GM23248 (cell line): ENCODE data around the gene CD300LG. TPM values are rescaled to one million over a fixed set of nuclear protein-coding genes. Genes with fewer than 3 reads are reported as not detected.

Source experiments
- DNase-seq: peaks from one replicate; pipeline ENCODE4 v3.0.0-alpha.2; 2015
- H2AFZ ChIP-seq: fragments of 200-600 bp; sonication (generic); 2 replicates; pipeline ENCODE4 v1.6.1; 2016; ENCODE audit warnings: antibody characterized with exemption
- H3F3A ChIP-seq: fragments of 200-600 bp; sonication (generic); 2 replicates; pipeline ENCODE4 v1.6.1; 2016; ENCODE audit warnings: mild to moderate bottlenecking, antibody characterized with exemption, mixed run types; ENCODE audit not compliant: insufficient read depth
- H3K27ac ChIP-seq: fragments of 200-600 bp; sonication (generic); 2 replicates; pipeline ENCODE4 v1.5.1; 2016; ENCODE audit warnings: mild to moderate bottlenecking
- H3K27me3 ChIP-seq: fragments of 200-600 bp; sonication (generic); replicated peaks from 2 replicates; pipeline ENCODE4 v1.6.1; 2016; ENCODE audit warnings: mild to moderate bottlenecking; ENCODE audit not compliant: insufficient read depth
- H3K36me3 ChIP-seq: fragments of 200-600 bp; sonication (generic); 2 replicates; pipeline ENCODE4 v1.6.1; 2016; ENCODE audit warnings: low read depth, mild to moderate bottlenecking
- H3K4me1 ChIP-seq: fragments of 200-600 bp; sonication (generic); 2 replicates; pipeline ENCODE4 v1.6.1; 2016; ENCODE audit warnings: mild to moderate bottlenecking; ENCODE audit not compliant: insufficient read depth
- H3K4me2 ChIP-seq: fragments of 200-600 bp; sonication (generic); one replicate; pipeline ENCODE4 v1.6.1; 2016; ENCODE audit warnings: mild to moderate bottlenecking; ENCODE audit not compliant: unreplicated experiment
- H3K4me3 ChIP-seq: fragments of 200-600 bp; sonication (generic); 2 replicates; pipeline ENCODE4 v1.5.1; 2016; ENCODE audit warnings: mild to moderate bottlenecking
- H3K79me2 ChIP-seq: fragments of 200-600 bp; sonication (generic); 2 replicates; pipeline ENCODE4 v1.6.1; 2016; ENCODE audit warnings: mild to moderate bottlenecking; ENCODE audit not compliant: insufficient read depth
- H3K9ac ChIP-seq: fragments of 200-600 bp; sonication (generic); 2 replicates; pipeline ENCODE4 v1.6.1; 2016; ENCODE audit warnings: mild to moderate bottlenecking
- H3K9me2 ChIP-seq: fragments of 200-600 bp; sonication (generic); 2 replicates; pipeline ENCODE4 v1.6.1; 2016; ENCODE audit warnings: mixed run types, mild to moderate bottlenecking, moderate library complexity; ENCODE audit not compliant: insufficient read depth
- H3K9me3 ChIP-seq: fragments of 200-600 bp; sonication (generic); one replicate; pipeline ENCODE4 v1.6.1; 2017; ENCODE audit warnings: low read depth
- H4K20me1 ChIP-seq: fragments of 200-600 bp; sonication (generic); 2 replicates; pipeline ENCODE4 v1.6.0; 2016; ENCODE audit not compliant: insufficient read depth
- EZH2 ChIP-seq: fragments of 200-600 bp; sonication (generic); IDR thresholded peaks from 2 replicates; pipeline ENCODE4 v1.6.1; 2018; ENCODE audit warnings: antibody characterized with exemption, mild to moderate bottlenecking; ENCODE audit not compliant: insufficient read depth, poor library complexity, severe bottlenecking
- EZH2phosphoT487 ChIP-seq: fragments of 200-600 bp; sonication (generic); IDR thresholded peaks from 2 replicates; pipeline ENCODE4 v1.6.1; 2018; ENCODE audit warnings: antibody characterized with exemption, moderate library complexity, mild to moderate bottlenecking, low read depth; ENCODE audit not compliant: insufficient read depth
- WGBS, 2 experiments: methylation state at CpG; one replicate each; pipeline ENCODE4 v1.1.6; 2015 to 2017; ENCODE audit warnings: low lambda C conversion rate in 2 of 2, low coverage in 1 of 2; ENCODE audit errors: missing lambda C conversion rate in 2 of 2; 5-methylcytosine and 5-hydroxymethylcytosine counted together
- in situ Hi-C: fragments of 300-500 bp; cut with MboI; formaldehyde crosslinking; loops from 2 replicates; pipeline ENCODE4 v1.15.0; 2020
- polyA plus RNA-seq: library from polyadenylated mRNA; unstranded; fragments of >200 nt; fragmentation: Nextera tagmentation; extraction: Ambion mirVana; gene quantifications from 2 replicates; pipeline ENCODE4 v1.2.1, GENCODE V29; 2016
- total RNA-seq: library from RNA; depleted of rRNA; stranded (reverse); fragments of >200 nt; shearing (Covaris generic); gene quantifications from 2 replicates; pipeline ENCODE4 v1.2.3, GENCODE V29; 2014

Gene CD300LG
- total and polyA plus RNA-seq, 2 experiments from 2014 or later: not detected

DNA sequence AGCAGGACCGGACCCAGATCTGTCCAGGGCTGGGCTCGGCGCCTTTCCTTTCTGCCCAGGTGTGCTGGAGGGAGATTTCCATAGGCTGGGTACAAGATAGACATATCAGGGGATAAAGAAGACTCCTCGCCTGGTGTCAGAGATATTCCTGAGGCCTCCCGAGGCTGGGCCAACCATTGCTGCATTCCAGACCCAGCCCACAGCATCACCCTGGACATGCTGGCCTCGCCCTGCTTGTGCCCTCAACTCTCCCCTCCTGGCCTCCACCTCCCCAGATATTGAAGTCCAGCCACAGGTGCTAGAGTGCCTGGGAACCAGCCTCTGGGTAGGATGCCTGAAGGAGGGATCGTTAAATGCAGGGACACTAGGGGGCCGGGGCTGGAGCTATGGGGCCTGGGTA lies 2.1 kb downstream of the CD300LG start:
- in situ Hi-C loops: no loop called here
- no peaks in the 10 kb centered on the region for H3K79me2 ChIP-seq
- no peak overlapping the region for H2AFZ ChIP-seq
- WGBS, 2 experiments: 86 to 88% methylated on average over 8 of the region's 8 CpGs
- no peak for DNase-seq
- TF ChIP-seq EZH2: no peak
- no peak for TF ChIP-seq EZH2phosphoT487
- H3K27ac ChIP-seq: no peak overlapping the region
- H3K4me3 ChIP-seq: no peak overlapping the region
- peaks cover 24% of the 10 kb centered on the region; the same call in 1 of the 2 replicates for H3K27me3 ChIP-seq
- no peaks in the 10 kb centered on the region for H3K9me2 ChIP-seq
- no peaks in the 10 kb centered on the region for H3K36me3 ChIP-seq
- H4K20me1 ChIP-seq: no peaks in the 10 kb centered on the region
- H3K4me1 ChIP-seq: no peaks in the 10 kb centered on the region
- H3F3A ChIP-seq: no peaks in the 10 kb centered on the region
- H3K4me2 ChIP-seq: no peak overlapping the region
- no peak overlapping the region for H3K9ac ChIP-seq
- no peaks in the 10 kb centered on the region for H3K9me3 ChIP-seq

DNA sequence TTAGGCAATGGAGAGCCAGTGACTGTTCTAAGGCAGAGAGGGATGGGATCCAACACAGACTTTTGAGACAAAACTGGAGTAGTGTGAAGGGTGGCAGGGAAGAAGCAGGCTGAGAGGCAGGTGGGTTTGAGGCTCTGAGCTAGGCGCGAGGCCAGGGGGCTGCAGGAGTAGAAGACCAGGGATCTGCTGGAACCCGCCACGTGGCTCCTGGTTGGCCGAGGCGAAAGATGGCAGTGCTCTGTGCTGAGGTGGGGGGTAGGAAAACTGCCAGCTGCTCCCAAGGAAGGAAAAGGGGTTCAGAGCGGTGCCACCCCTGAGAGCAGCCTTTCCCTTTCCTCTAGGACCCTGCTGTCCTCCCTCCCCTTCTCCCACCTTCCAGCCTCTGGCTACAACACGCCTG lies 5.6 kb downstream of the CD300LG start:
- Histone ChIP-seq H4K20me1 (no peaks in the 10 kb centered on the region), H3K79me2 (no peaks in the 10 kb centered on the region), H3K9me3 (no peaks in the 10 kb centered on the region), H3K9me2 (no peaks in the 10 kb centered on the region), H3F3A (no peaks in the 10 kb centered on the region), H3K27ac (no peak overlapping the region), H3K4me2 (no peak overlapping the region), H3K4me1 (no peaks in the 10 kb centered on the region), H3K27me3 (peaks cover 48% of the 10 kb centered on the region), H2AFZ (no peak overlapping the region), H3K4me3 (no peak overlapping the region), H3K9ac (no peak overlapping the region), H3K36me3 (no peaks in the 10 kb centered on the region)
- no peak for DNase-seq
- in situ Hi-C loops: no loop called here
- 71 to 83% methylated on average over 7 to 8 of the region's 8 CpGs for WGBS, 2 experiments
- TF ChIP-seq EZH2 (no peak), EZH2phosphoT487 (no peak)

DNA sequence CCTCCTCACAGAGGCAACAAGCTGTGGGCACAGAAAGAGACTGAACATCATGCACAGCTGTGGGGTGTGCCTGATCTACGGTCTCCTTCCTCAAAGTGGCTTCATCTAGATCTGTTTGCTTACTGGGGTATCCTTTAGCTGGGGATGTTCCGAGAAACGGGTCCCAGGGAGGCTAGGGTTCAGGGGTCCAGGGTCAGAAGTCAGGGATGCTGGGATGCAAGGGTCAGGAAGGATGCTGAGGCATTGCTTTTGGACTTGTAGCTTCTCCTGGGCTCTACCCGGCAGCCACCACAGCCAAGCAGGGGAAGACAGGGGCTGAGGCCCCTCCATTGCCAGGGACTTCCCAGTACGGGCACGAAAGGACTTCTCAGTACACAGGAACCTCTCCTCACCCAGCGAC lies 6.6 kb downstream of the CD300LG start:
- DNase-seq: no peak
- Histone ChIP-seq H2AFZ (no peak overlapping the region), H3K4me1 (no peaks in the 10 kb centered on the region), H3K9me2 (no peaks in the 10 kb centered on the region), H3K27me3 (peaks cover 52% of the 10 kb centered on the region), H4K20me1 (no peaks in the 10 kb centered on the region), H3K9ac (no peak overlapping the region), H3K36me3 (no peaks in the 10 kb centered on the region), H3K79me2 (no peaks in the 10 kb centered on the region), H3F3A (no peaks in the 10 kb centered on the region), H3K27ac (no peak overlapping the region), H3K9me3 (no peaks in the 10 kb centered on the region), H3K4me3 (no peak overlapping the region), H3K4me2 (no peak overlapping the region)
- no peak for TF ChIP-seq EZH2
- no peak for TF ChIP-seq EZH2phosphoT487
- WGBS, 2 experiments: 85 to 87% methylated on average over 7 of the region's 7 CpGs
- in situ Hi-C loops: no loop called here

DNA sequence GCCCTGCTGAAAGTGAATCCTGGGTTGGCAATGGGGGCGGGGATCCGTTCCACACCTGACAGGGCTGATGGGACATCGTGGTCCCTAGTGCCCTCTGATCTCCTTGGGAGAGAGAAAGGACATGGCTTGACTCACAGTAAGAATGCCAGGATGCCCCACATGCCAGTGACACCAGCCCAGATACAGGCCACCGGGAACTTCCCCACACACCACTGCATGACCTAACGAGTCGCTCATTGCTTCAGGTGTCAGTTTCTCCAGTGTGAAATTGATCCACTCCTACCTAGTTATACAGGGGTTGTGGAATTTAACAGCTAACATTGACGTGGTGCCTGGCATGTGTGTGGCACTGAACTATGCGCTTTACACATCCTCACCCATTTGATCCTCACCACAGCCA lies 7.5 kb downstream of the CD300LG start:
- TF ChIP-seq EZH2 (no peak), EZH2phosphoT487 (no peak)
- no peak for DNase-seq
- peaks cover 61% of the 10 kb centered on the region for H3K27me3 ChIP-seq
- no peak overlapping the region for H3K27ac ChIP-seq
- WGBS, 2 experiments: 56 to 61% methylated on average over 8 of the region's 8 CpGs
- no peaks in the 10 kb centered on the region for H3K9me2 ChIP-seq
- no peak overlapping the region for H3K4me2 ChIP-seq
- no peak overlapping the region for H3K4me3 ChIP-seq
- no peak overlapping the region for H3K9ac ChIP-seq
- no peaks in the 10 kb centered on the region for H3F3A ChIP-seq
- H4K20me1 ChIP-seq: no peaks in the 10 kb centered on the region
- H3K79me2 ChIP-seq: no peaks in the 10 kb centered on the region
- no peaks in the 10 kb centered on the region for H3K4me1 ChIP-seq
- H3K36me3 ChIP-seq: no peaks in the 10 kb centered on the region
- H2AFZ ChIP-seq: no peak overlapping the region
- H3K9me3 ChIP-seq: no peaks in the 10 kb centered on the region
- in situ Hi-C loops: no loop called here

DNA sequence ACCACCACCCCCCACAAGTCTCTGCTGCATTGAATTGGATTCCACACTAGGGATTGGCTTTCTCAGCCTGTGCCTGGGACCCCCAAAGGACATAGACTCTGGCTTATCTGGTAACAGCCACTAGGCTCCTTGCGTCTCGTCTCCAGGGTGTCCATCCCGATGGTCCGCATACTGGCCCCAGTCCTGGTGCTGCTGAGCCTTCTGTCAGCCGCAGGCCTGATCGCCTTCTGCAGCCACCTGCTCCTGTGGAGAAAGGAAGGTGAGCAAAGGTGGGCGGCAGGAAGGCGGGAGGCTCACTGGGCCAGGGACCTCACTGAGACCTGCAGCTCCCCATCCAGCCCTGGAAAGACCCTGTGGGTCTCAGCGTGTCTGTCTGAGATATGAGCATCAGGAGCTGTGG lies 8.1 kb downstream of the CD300LG start:
- no peaks in the 10 kb centered on the region for H3K36me3 ChIP-seq
- WGBS, 2 experiments: 78 to 83% methylated on average over 9 of the region's 9 CpGs
- no peak overlapping the region for H3K27ac ChIP-seq
- no peaks in the 10 kb centered on the region for H3K4me1 ChIP-seq
- H2AFZ ChIP-seq: no peak overlapping the region
- H3K27me3 ChIP-seq: peaks cover 57% of the 10 kb centered on the region
- no peak for TF ChIP-seq EZH2
- no peak for TF ChIP-seq EZH2phosphoT487
- no peaks in the 10 kb centered on the region for H3K9me2 ChIP-seq
- H3K9ac ChIP-seq: no peak overlapping the region
- in situ Hi-C loops: no loop called here
- no peak overlapping the region for H3K4me3 ChIP-seq
- DNase-seq: no peak
- H4K20me1 ChIP-seq: no peaks in the 10 kb centered on the region
- H3K79me2 ChIP-seq: no peaks in the 10 kb centered on the region
- H3F3A ChIP-seq: no peaks in the 10 kb centered on the region
- H3K4me2 ChIP-seq: no peak overlapping the region
- H3K9me3 ChIP-seq: no peaks in the 10 kb centered on the region
